ENCODE measurements around the gene NTNG2.

NTNG2 gene

DNA sequence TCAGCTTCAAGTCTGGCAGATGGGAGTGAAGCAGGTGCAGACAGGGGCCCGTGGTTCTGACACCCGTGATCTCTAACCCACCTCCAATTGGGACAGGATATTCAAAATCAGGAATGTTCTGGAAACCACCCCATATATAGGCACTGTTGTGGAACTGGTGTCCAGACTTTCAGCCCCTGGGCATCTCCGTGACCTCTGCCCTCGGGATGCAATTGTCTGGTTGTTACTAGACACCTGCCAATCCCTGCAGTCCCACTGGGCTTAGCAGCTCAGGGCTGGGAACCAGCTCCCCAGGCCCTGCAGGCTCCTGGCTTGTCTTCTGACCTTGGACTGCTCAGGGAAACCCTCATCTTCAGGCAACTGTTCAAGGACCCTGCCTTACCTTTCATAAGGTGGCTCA lies 38.8 kb downstream of the NTNG2 start:
- no peaks in the 10 kb centered on the region for H3F3A ChIP-seq (ENCODE audit: insufficient read depth, low read length)
- H3K4me3 ChIP-seq (ENCODE audit: low read depth, low read length, poor library complexity, severe bottlenecking), result no peak overlapping the region
- H3K36me3 ChIP-seq (ENCODE audit: insufficient read depth, low read length), result no peaks in the 10 kb centered on the region
- no peaks in the 10 kb centered on the region for H3K9me2 ChIP-seq (ENCODE audit: low read depth, low read length)
- no peak overlapping the region for H3K9ac ChIP-seq (ENCODE audit: low read length)
- no peak overlapping the region for H3K27ac ChIP-seq (ENCODE audit: low read depth, low read length, poor library complexity, severe bottlenecking)
- no peaks in the 10 kb centered on the region for H4K20me1 ChIP-seq (ENCODE audit: insufficient read depth, low read length)
- H2AFZ ChIP-seq (ENCODE audit: low read length), result no peak overlapping the region
- peaks cover 19% of the 10 kb centered on the region; the same call in 1 of the 2 replicates for H3K27me3 ChIP-seq (ENCODE audit: insufficient read depth, low read length)
- H3K79me2 ChIP-seq (ENCODE audit: insufficient read depth, low read length), result no peaks in the 10 kb centered on the region
- no peaks in the 10 kb centered on the region for H3K9me3 ChIP-seq (ENCODE audit: low read length)
- H3K4me2 ChIP-seq (ENCODE audit: low read length), result no peak overlapping the region
- no peaks in the 10 kb centered on the region for H3K4me1 ChIP-seq (ENCODE audit: insufficient read depth, low read length, severe bottlenecking)
- TF ChIP-seq EZH2 (IDR thresholded peaks at IDR 0.05; ENCODE audit: borderline replicate concordance, low read length) (no peak), CTCF (IDR thresholded peaks at IDR 0.05; ENCODE audit: low read length) (no peak)

- Histone ChIP-seq H3K4me3 (ENCODE audit: low read depth, low read length, poor library complexity, severe bottlenecking) (no peak overlapping the region), H3K27me3 (ENCODE audit: insufficient read depth, low read length) (peaks cover 19% of the 10 kb centered on the region; the same call in 1 of the 2 replicates), H3F3A (ENCODE audit: insufficient read depth, low read length) (no peaks in the 10 kb centered on the region), H3K27ac (ENCODE audit: low read depth, low read length, poor library complexity, severe bottlenecking) (no peak overlapping the region), H4K20me1 (ENCODE audit: insufficient read depth, low read length) (no peaks in the 10 kb centered on the region), H3K4me2 (ENCODE audit: low read length) (no peak overlapping the region), H2AFZ (ENCODE audit: low read length) (no peak overlapping the region), H3K9me3 (ENCODE audit: low read length) (no peaks in the 10 kb centered on the region), H3K9me2 (ENCODE audit: low read depth, low read length) (no peaks in the 10 kb centered on the region), H3K4me1 (ENCODE audit: insufficient read depth, low read length, severe bottlenecking) (no peaks in the 10 kb centered on the region), H3K79me2 (ENCODE audit: insufficient read depth, low read length) (no peaks in the 10 kb centered on the region), H3K9ac (ENCODE audit: low read length) (no peak overlapping the region), H3K36me3 (ENCODE audit: insufficient read depth, low read length) (no peaks in the 10 kb centered on the region)
- TF ChIP-seq CTCF (IDR thresholded peaks at IDR 0.05; ENCODE audit: low read length) (no peak), EZH2 (IDR thresholded peaks at IDR 0.05; ENCODE audit: borderline replicate concordance, low read length) (no peak)
Measured at GRCh38 chr9:132201139-132201538, 39.3 kb downstream of the NTNG2 start.

DNA sequence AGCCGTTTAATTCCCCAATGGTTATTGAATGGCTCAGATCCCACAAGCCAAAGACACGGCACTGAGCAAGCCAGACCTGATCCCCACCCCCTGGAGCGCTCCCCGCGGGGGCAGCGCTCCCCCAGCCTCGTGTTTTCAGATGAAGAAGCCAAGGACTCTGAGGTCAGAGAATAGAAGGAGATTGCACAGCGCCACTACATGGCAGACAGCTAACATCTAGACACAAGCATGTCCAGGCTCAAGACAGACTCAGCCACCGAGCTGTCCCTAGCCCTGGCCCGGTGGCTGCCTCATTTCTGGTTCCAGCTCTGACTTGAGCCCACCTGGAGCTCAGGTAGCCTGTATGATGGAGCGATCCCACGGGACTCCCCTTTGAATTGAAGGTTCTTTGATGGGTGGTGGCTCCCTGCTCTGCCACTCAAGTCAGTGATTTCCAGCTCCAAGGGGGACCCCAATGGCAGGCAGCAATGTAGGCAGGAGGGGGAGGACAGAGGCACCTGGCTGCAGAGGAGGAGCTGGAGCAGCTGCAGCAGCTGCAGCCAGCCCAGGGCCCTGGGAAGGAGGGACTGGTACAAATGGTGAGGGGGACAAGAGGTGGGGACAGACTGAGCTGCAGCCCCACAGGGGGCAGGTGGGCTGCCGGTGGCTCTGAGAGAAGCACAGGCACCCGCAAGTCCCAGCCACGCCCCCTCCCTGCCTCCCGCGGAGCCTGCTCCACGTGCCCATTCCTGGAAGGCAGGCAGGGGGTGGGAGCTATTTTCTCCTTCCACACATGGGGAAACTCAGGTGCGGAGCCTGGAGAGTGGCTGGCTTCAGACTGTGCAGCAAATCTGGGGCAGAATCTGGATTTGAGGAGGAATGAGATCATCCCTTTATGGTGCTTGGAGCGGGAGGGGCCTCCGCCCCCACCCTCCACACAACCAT lies 40.2 kb downstream of the NTNG2 start:
- Histone ChIP-seq H3K27ac (ENCODE audit: low read depth, low read length, poor library complexity, severe bottlenecking) (no peak overlapping the region), H3K9me3 (ENCODE audit: low read length) (no peaks in the 10 kb centered on the region), H3K9me2 (ENCODE audit: low read depth, low read length) (no peaks in the 10 kb centered on the region), H3F3A (ENCODE audit: insufficient read depth, low read length) (no peaks in the 10 kb centered on the region), H2AFZ (ENCODE audit: low read length) (no peak overlapping the region), H3K4me1 (ENCODE audit: insufficient read depth, low read length, severe bottlenecking) (no peaks in the 10 kb centered on the region), H3K36me3 (ENCODE audit: insufficient read depth, low read length) (no peaks in the 10 kb centered on the region), H3K4me3 (ENCODE audit: low read depth, low read length, poor library complexity, severe bottlenecking) (no peak overlapping the region), H4K20me1 (ENCODE audit: insufficient read depth, low read length) (no peaks in the 10 kb centered on the region), H3K4me2 (ENCODE audit: low read length) (no peak overlapping the region), H3K79me2 (ENCODE audit: insufficient read depth, low read length) (no peaks in the 10 kb centered on the region), H3K9ac (ENCODE audit: low read length) (no peak overlapping the region), H3K27me3 (ENCODE audit: insufficient read depth, low read length) (peaks cover 19% of the 10 kb centered on the region; the same call in 1 of the 2 replicates)
- TF ChIP-seq EZH2 (IDR thresholded peaks at IDR 0.05; ENCODE audit: borderline replicate concordance, low read length), result no peak
- TF ChIP-seq CTCF (IDR thresholded peaks at IDR 0.05; ENCODE audit: low read length), result peak; percentile 25; the same call in 1 of the 2 replicates

Data from OCI-LY1 (cell line).